Measurements from ENCODE around the gene CPA3. TPM values are rescaled to one million over a fixed set of nuclear protein-coding genes. Genes with fewer than 3 reads are reported as not detected.

CPA3 gene
- total RNA-seq, 4 donors from 2014 or later: 0.19 to 66.8 (median 7.1) TPM

- TF ChIP-seq POLR2A (IDR thresholded peaks at IDR 0.05): no peak
- TF ChIP-seq CTCF (IDR thresholded peaks at IDR 0.05): no peak
- Histone ChIP-seq H3K27ac (no peak overlapping the region), H3K4me3 (no peak overlapping the region), H3K27me3 (peaks cover 0 to 3% (median 0%) of the 10 kb centered on the region in 4 donors), H3K36me3 (no peaks in the 10 kb centered on the region), H3K4me1 (no peaks in the 10 kb centered on the region), H3K9me3 (no peaks in the 10 kb centered on the region)
- WGBS, 2 donors: 72 to 80% methylated on average over 1 of the region's 1 CpG
- DNase-seq: no peak
- intact Hi-C loops (cut with DNase I): no loop called here
Measured at GRCh38 chr3:148922467-148922866, 57.4 kb downstream of the CPA3 start.

- DNase-seq: no peak
- intact Hi-C loops (cut with DNase I): no loop called here
- no peak for TF ChIP-seq CTCF (IDR thresholded peaks at IDR 0.05)
- no peak for TF ChIP-seq POLR2A (IDR thresholded peaks at IDR 0.05)
- Histone ChIP-seq H3K4me3 (no peak overlapping the region), H3K36me3 (no peaks in the 10 kb centered on the region), H3K9me3 (no peaks in the 10 kb centered on the region), H3K27ac (no peak overlapping the region), H3K27me3 (peaks cover 0 to 3% (median 0%) of the 10 kb centered on the region in 4 donors), H3K4me1 (no peaks in the 10 kb centered on the region)
Measured at GRCh38 chr3:148923592-148923991, 58.5 kb downstream of the CPA3 start.

- Histone ChIP-seq H3K27me3 (peaks cover 0 to 3% (median 0%) of the 10 kb centered on the region in 4 donors), H3K4me3 (no peak overlapping the region), H3K9me3 (no peaks in the 10 kb centered on the region), H3K36me3 (no peaks in the 10 kb centered on the region), H3K27ac (no peak overlapping the region), H3K4me1 (no peaks in the 10 kb centered on the region)
- WGBS, 2 donors: 49 to 50% methylated on average over 3 of the region's 3 CpGs
- TF ChIP-seq CTCF (IDR thresholded peaks at IDR 0.05) (no peak), POLR2A (IDR thresholded peaks at IDR 0.05) (no peak)
- intact Hi-C loops (cut with DNase I): no loop called here
- DNase-seq: no peak
Measured at GRCh38 chr3:148924562-148924961, 59.5 kb downstream of the CPA3 start.

- H3K27ac ChIP-seq: no peak overlapping the region
- no peak overlapping the region for H3K4me3 ChIP-seq
- WGBS, 2 donors: 82% methylated on average over 5 of the region's 5 CpGs
- DNase-seq: no peak
- TF ChIP-seq CTCF (IDR thresholded peaks at IDR 0.05) (no peak), POLR2A (IDR thresholded peaks at IDR 0.05) (no peak)
- no peaks in the 10 kb centered on the region for H3K36me3 ChIP-seq
- intact Hi-C loops (cut with DNase I): no loop called here
- no peaks in the 10 kb centered on the region for H3K9me3 ChIP-seq
- no peaks in the 10 kb centered on the region for H3K4me1 ChIP-seq
- peaks cover 0 to under 1% (median 0%) of the 10 kb centered on the region in 4 donors for H3K27me3 ChIP-seq
Measured at GRCh38 chr3:148925845-148926244, 60.7 kb downstream of the CPA3 start.

- 43 to 62% methylated on average over 3 of the region's 3 CpGs for WGBS, 2 donors
- no peaks in the 10 kb centered on the region for H3K4me1 ChIP-seq
- no peaks in the 10 kb centered on the region for H3K27me3 ChIP-seq
- no peak overlapping the region for H3K4me3 ChIP-seq
- intact Hi-C loops (cut with DNase I): no loop called here
- H3K9me3 ChIP-seq: no peaks in the 10 kb centered on the region
- no peak for TF ChIP-seq CTCF (IDR thresholded peaks at IDR 0.05)
- TF ChIP-seq POLR2A (IDR thresholded peaks at IDR 0.05): no peak
- no peaks in the 10 kb centered on the region for H3K36me3 ChIP-seq
- H3K27ac ChIP-seq: no peak overlapping the region
- DNase-seq: no peak
Measured at GRCh38 chr3:148930752-148931151, 65.7 kb downstream of the CPA3 start.

Measured in esophagus squamous epithelium (tissue), 5 donors.